Activated naive CD4-positive, alpha-beta T cell treated with anti-CD3 and anti-CD28 coated beads, Interleukin-2, amount 50 U/mL, for 16 hours (primary cell): ENCODE data around the gene EDC4.
"Not testable (repeated sequence)": the region's sequence is repeated elsewhere in the genome, so short reads cannot be mapped to it uniquely, and the experiment has no call there.

Experiments used
- DNase-seq: peaks from one replicate; pipeline ENCODE4 v3.0.0-alpha.2; 2020

The EDC4 gene

GRCh38 chr16:67847064-67847861 lies 25.6 kb upstream of the EDC4 start, which contains the start of gene CENPT:
TSS of gene CENPT (minus strand) at chr16:67847693. CDS start at chr16:67833859, 13,834 bp downstream.
- no peak for DNase-seq

GRCh38 chr16:67848118-67848517 lies 24.7 kb upstream of the EDC4 start:
- no peak for DNase-seq

GRCh38 chr16:67853670-67854069 lies 19.2 kb upstream of the EDC4 start:
- DNase-seq = no peak

- no peak for DNase-seq
These were observed 17.1 kb upstream of the EDC4 start for GRCh38 chr16:67855789-67856188.

- no peak for DNase-seq
These were observed 15.8 kb upstream of the EDC4 start for GRCh38 chr16:67856927-67857546.

GRCh38 chr16:67857547-67858233 lies 15.2 kb upstream of the EDC4 start:
- no peak for DNase-seq

GRCh38 chr16:67858500-67858899 lies 14.4 kb upstream of the EDC4 start:
- DNase-seq = no peak

GRCh38 chr16:67860589-67861398 lies 12.1 kb upstream of the EDC4 start:
- DNase-seq = no peak

GRCh38 chr16:67861877-67862276 lies 11.0 kb upstream of the EDC4 start:
- no peak for DNase-seq

- no peak for DNase-seq
These were observed 9.9 kb upstream of the EDC4 start for GRCh38 chr16:67862623-67863583.

- DNase-seq = not testable (repeated sequence)
These were observed 8.8 kb upstream of the EDC4 start for GRCh38 chr16:67864044-67864443.

GRCh38 chr16:67864594-67864993 lies 8.3 kb upstream of the EDC4 start:
- no peak for DNase-seq

- DNase-seq = no peak
These were observed 7.5 kb upstream of the EDC4 start for GRCh38 chr16:67865318-67865717.

- no peak for DNase-seq
These were observed 4.6 kb upstream of the EDC4 start for GRCh38 chr16:67868290-67868689.

- DNase-seq = no peak
These were observed 3.2 kb upstream of the EDC4 start for GRCh38 chr16:67869653-67870052.

GRCh38 chr16:67871256-67871655 lies 1.6 kb upstream of the EDC4 start:
- no peak for DNase-seq

GRCh38 chr16:67872131-67872630 lies 671 bp upstream of the EDC4 start:
- no peak for DNase-seq

GRCh38 chr16:67873435-67874370 lies 851 bp downstream of the EDC4 start:
- no peak for DNase-seq

- no peak for DNase-seq
These were observed 1.5 kb downstream of the EDC4 start for GRCh38 chr16:67874372-67874771.

- no peak for DNase-seq
These were observed 4.2 kb downstream of the EDC4 start for GRCh38 chr16:67877064-67877463.
